Naive thymus-derived CD4-positive, alpha-beta T cell (primary cell): Measurements from ENCODE around the gene PLEKHA8. TPM values are rescaled to one million over a fixed set of nuclear protein-coding genes. Genes with fewer than 3 reads are reported as not detected.
A peak's percentile ranks its signal among the peaks of the same experiment; 100 is the strongest.

Experiments
- ATAC-seq: fragments of 150-1000 bp; cut with Tn5 transposase; 2 replicates; pipeline ENCODE4 v1.10.0; 2021; ENCODE audit warnings: mild to moderate bottlenecking, moderate library complexity
- CTCF ChIA-PET: fragments of 350-600 bp; sonication (Branson Sonifier 250); formaldehyde crosslinking; loops from one replicate; lab custom pipeline; 2021; ENCODE audit warnings: antibody characterized with exemption; lab: Charles Lee
- POLR2A ChIA-PET: fragments of 350-600 bp; sonication (Branson Sonifier 250); formaldehyde crosslinking; loops from one replicate; lab custom pipeline; 2021; ENCODE audit warnings: antibody characterized with exemption, inconsistent platforms; lab: Charles Lee
- DNase-seq, 9 donors: peaks; one replicate each; pipeline versions ENCODE4 v3.0.0 to v3.0.0-alpha.2; 2020 to 2022; ENCODE audit warnings: mixed read lengths in 1 of 9
- H3K27ac ChIP-seq: one replicate; pipeline ENCODE4 v1.7.0; 2013; ENCODE audit warnings: mild to moderate bottlenecking, low read depth, low read length, moderate library complexity
- H3K27me3 ChIP-seq, 2 donors: one replicate each; pipeline ENCODE4 v1.7.0; 2013; ENCODE audit warnings: low read length in 2 of 2, mild to moderate bottlenecking in 2 of 2, moderate library complexity in 2 of 2; ENCODE audit not compliant: control insufficient read depth in 2 of 2, insufficient read depth in 2 of 2
- H3K36me3 ChIP-seq, 3 experiments: 1 replicate in 2 of 3; 2 replicates in 1 of 3; pipeline ENCODE4 v1.7.0; 2013; ENCODE audit warnings: low read length in 3 of 3, mild to moderate bottlenecking in 3 of 3, moderate library complexity in 1 of 3; ENCODE audit not compliant: insufficient read depth in 3 of 3, control insufficient read depth in 2 of 3
- H3K4me1 ChIP-seq, 2 donors: one replicate each; pipeline ENCODE4 v1.7.0; 2013; ENCODE audit warnings: low read length in 2 of 2, mild to moderate bottlenecking in 2 of 2, moderate library complexity in 1 of 2; ENCODE audit not compliant: control insufficient read depth in 2 of 2, insufficient read depth in 2 of 2
- H3K4me3 ChIP-seq: 2 replicates; pipeline ENCODE4 v1.7.0; 2013; ENCODE audit warnings: mild to moderate bottlenecking, low read length
- H3K9me3 ChIP-seq, 3 experiments: 1 replicate in 2 of 3; 2 replicates in 1 of 3; pipeline ENCODE4 v1.7.0; 2013; ENCODE audit warnings: low read length in 3 of 3; ENCODE audit not compliant: control insufficient read depth in 2 of 3
- H3K27ac Mint-ChIP-seq, 9 donors: one replicate each; pipeline ENCODE4 v1.8.0; 2020 to 2022; ENCODE audit warnings: mixed read lengths in 9 of 9, mild to moderate bottlenecking in 8 of 9, moderate library complexity in 5 of 9, inconsistent platforms in 2 of 9
- H3K27me3 Mint-ChIP-seq, 5 donors: one replicate each; pipeline ENCODE4 v1.8.0; 2021 to 2022; ENCODE audit warnings: mixed read lengths in 5 of 5, mild to moderate bottlenecking in 1 of 5
- H3K36me3 Mint-ChIP-seq, 5 donors: one replicate each; pipeline ENCODE4 v1.8.0; 2020 to 2022; ENCODE audit warnings: mixed read lengths in 5 of 5, mild to moderate bottlenecking in 3 of 5, inconsistent platforms in 1 of 5
- H3K4me1 Mint-ChIP-seq, 7 donors: one replicate each; pipeline ENCODE4 v1.8.0; 2020 to 2022; ENCODE audit warnings: mixed read lengths in 7 of 7, mild to moderate bottlenecking in 3 of 7, inconsistent platforms in 1 of 7
- H3K4me3 Mint-ChIP-seq, 10 donors: one replicate each; pipeline ENCODE4 v1.8.0; 2020 to 2022; ENCODE audit warnings: mild to moderate bottlenecking in 10 of 10, mixed read lengths in 10 of 10, moderate library complexity in 6 of 10, inconsistent platforms in 2 of 10
- H3K9me3 Mint-ChIP-seq, 11 donors: one replicate each; pipeline ENCODE4 v1.8.0; 2020 to 2022; ENCODE audit warnings: mixed read lengths in 11 of 11, mild to moderate bottlenecking in 4 of 11, inconsistent platforms in 1 of 11, moderate library complexity in 1 of 11
- intact Hi-C, 2 donors: fragments of 100-400 bp; cut with micrococcal nuclease; formaldehyde crosslinking; loops; one replicate each; pipeline ENCODE4 v1.15.1; 2023
- polyA plus RNA-seq, 2 donors: library from polyadenylated mRNA; unstranded; fragments of 300-500 nt; fragmentation: Illumina TruSeq; gene quantifications; one replicate each; pipeline ENCODE4 v1.2.3, GENCODE V29; 2021
- total RNA-seq, 6 experiments: library from RNA in 5 of 6; stranded (reverse) in 5 of 6; gene quantifications; 1 replicate in 5 of 6; 2 replicates in 1 of 6; pipeline ENCODE4 v1.2.3 and lab custom pipeline; 2021 to 2026

PLEKHA8 gene
- total and polyA plus RNA-seq, 7 experiments from 2014 or later, result 3.3 to 14.1 (median 8.4) TPM

GRCh38 chr7:30136743-30137485, 108.7 kb downstream of the PLEKHA8 start:
- intact Hi-C loops, result loop anchor here in 1 of 2 donors (5.0 to 10.0 kb wide), 3 partner anchors 208 to 455 kb away; partner anchors contain the start of genes GARS1 and GGCT
- no peak for ATAC-seq
- Histone ChIP-seq H3K36me3 (peaks cover 0 to 5% (median 0%) of the 10 kb centered on the region in 3 experiments), H3K9me3 (no peaks in the 10 kb centered on the region), H3K4me3 (no peak overlapping the region), H3K27ac (no peak overlapping the region), H3K27me3 (no peaks in the 10 kb centered on the region), H3K4me1 (peaks cover 0 to 8% of the 10 kb centered on the region in 2 donors)
- Mint-ChIP-seq H3K4me3 (peak overlapping the region in 9 of 10 donors; percentile 54 to 95 (median 93)), H3K36me3 (no peaks in the 10 kb centered on the region), H3K27ac (peak overlapping the region in 5 of 9 donors; percentile 16 to 71 (median 54)), H3K27me3 (peaks cover 0 to 38% (median 0%) of the 10 kb centered on the region in 5 donors), H3K9me3 (no peaks in the 10 kb centered on the region), H3K4me1 (peaks cover 4 to 16% (median 6%) of the 10 kb centered on the region in 7 donors)
- no peak for DNase-seq
- ChIA-PET CTCF (interaction anchor here (0.5 kb wide), 1 partner anchor 214 kb away, joined by 3 read pairs; no protein-coding TSS in a partner anchor), POLR2A (interaction anchor here (1.1 to 1.6 kb wide), 4 partner anchors 10 to 214 kb away, joined by 3 to 6 read pairs (median 4); no protein-coding TSS in a partner anchor)

- intact Hi-C loops, result loop anchor here in 1 of 2 donors (5.0 to 10.0 kb wide), 3 partner anchors 205 to 452 kb away; partner anchors contain the start of genes GARS1 and GGCT
Observed at GRCh38 chr7:30139836-30140384, 111.7 kb downstream of the PLEKHA8 start.

GRCh38 chr7:30140456-30140855, 112.2 kb downstream of the PLEKHA8 start:
- no peak overlapping the region for H3K4me3 Mint-ChIP-seq
- no peaks in the 10 kb centered on the region for H3K9me3 Mint-ChIP-seq
- Histone ChIP-seq H3K4me1 (peaks cover 0 to 3% of the 10 kb centered on the region in 2 donors), H3K36me3 (peaks cover 0 to 4% (median 0%) of the 10 kb centered on the region in 3 experiments), H3K27me3 (no peaks in the 10 kb centered on the region), H3K4me3 (no peak overlapping the region), H3K9me3 (no peaks in the 10 kb centered on the region), H3K27ac (no peak overlapping the region)
- intact Hi-C loops, result no loop called here
- POLR2A ChIA-PET, result no interaction called here
- peaks cover 0 to 12% (median 6%) of the 10 kb centered on the region in 7 donors for H3K4me1 Mint-ChIP-seq
- H3K27ac Mint-ChIP-seq, result no peak overlapping the region
- ATAC-seq, result no peak
- CTCF ChIA-PET, result no interaction called here
- no peak for DNase-seq
- no peaks in the 10 kb centered on the region for H3K36me3 Mint-ChIP-seq
- peaks cover 0 to 12% (median 0%) of the 10 kb centered on the region in 5 donors for H3K27me3 Mint-ChIP-seq

More at GRCh38 chr7:30139836-30140384, 111.7 kb downstream of the PLEKHA8 start:
- Mint-ChIP-seq H3K27ac (no peak overlapping the region), H3K36me3 (no peaks in the 10 kb centered on the region), H3K4me1 (peaks cover 0 to 12% (median 6%) of the 10 kb centered on the region in 7 donors), H3K9me3 (no peaks in the 10 kb centered on the region), H3K4me3 (no peak overlapping the region), H3K27me3 (peaks cover 0 to 12% (median 0%) of the 10 kb centered on the region in 5 donors)
- POLR2A ChIA-PET, result no interaction called here
- no peaks in the 10 kb centered on the region for H3K9me3 ChIP-seq
- peaks cover 0 to 5% (median 0%) of the 10 kb centered on the region in 3 experiments for H3K36me3 ChIP-seq
- H3K27ac ChIP-seq, result no peak overlapping the region
- H3K27me3 ChIP-seq, result no peaks in the 10 kb centered on the region
- no peak overlapping the region for H3K4me3 ChIP-seq
- CTCF ChIA-PET, result no interaction called here
- ATAC-seq, result no peak
- DNase-seq, result no peak
- peaks cover 0 to 3% of the 10 kb centered on the region in 2 donors for H3K4me1 ChIP-seq

GRCh38 chr7:30142710-30143109, 114.5 kb downstream of the PLEKHA8 start:
- no peak overlapping the region for H3K27ac ChIP-seq
- no peak overlapping the region for H3K27ac Mint-ChIP-seq
- H3K27me3 ChIP-seq, result no peaks in the 10 kb centered on the region
- no peaks in the 10 kb centered on the region for H3K36me3 Mint-ChIP-seq
- H3K4me1 Mint-ChIP-seq, result peaks cover 0 to 12% (median 4%) of the 10 kb centered on the region in 7 donors
- intact Hi-C loops, result no loop called here
- H3K4me3 ChIP-seq, result no peak overlapping the region
- H3K4me1 ChIP-seq, result no peaks in the 10 kb centered on the region
- H3K9me3 Mint-ChIP-seq, result no peaks in the 10 kb centered on the region
- no peak for DNase-seq
- ATAC-seq, result no peak
- ChIA-PET CTCF (no interaction called here), POLR2A (no interaction called here)
- no peak overlapping the region for H3K4me3 Mint-ChIP-seq
- peaks cover 0 to 2% (median 0%) of the 10 kb centered on the region in 5 donors for H3K27me3 Mint-ChIP-seq
- no peaks in the 10 kb centered on the region for H3K36me3 ChIP-seq
- H3K9me3 ChIP-seq, result no peaks in the 10 kb centered on the region

- DNase-seq, result no peak
- Mint-ChIP-seq H3K9me3 (no peaks in the 10 kb centered on the region), H3K36me3 (peaks cover 0 to 2% (median 0%) of the 10 kb centered on the region in 5 donors), H3K4me3 (no peak overlapping the region), H3K4me1 (peaks cover 0 to 11% (median 4%) of the 10 kb centered on the region in 7 donors), H3K27ac (peak overlapping the region in 1 of 9 donors; percentile 6), H3K27me3 (no peaks in the 10 kb centered on the region)
- no peaks in the 10 kb centered on the region for H3K9me3 ChIP-seq
- no peak overlapping the region for H3K27ac ChIP-seq
- H3K4me1 ChIP-seq, result peaks cover 0 to 6% of the 10 kb centered on the region in 2 donors
- ATAC-seq, result no peak
- H3K36me3 ChIP-seq, result no peaks in the 10 kb centered on the region
- CTCF ChIA-PET, result no interaction called here
- intact Hi-C loops, result no loop called here
- POLR2A ChIA-PET, result interaction anchor here (1.1 kb wide), 2 partner anchors 9 to 14 kb away, joined by 3 to 4 read pairs; partner anchors contain the start of gene MTURN
- H3K4me3 ChIP-seq, result no peak overlapping the region
- no peaks in the 10 kb centered on the region for H3K27me3 ChIP-seq
Observed at GRCh38 chr7:30143748-30144251, 115.6 kb downstream of the PLEKHA8 start.

GRCh38 chr7:30144657-30145306, 116.6 kb downstream of the PLEKHA8 start:
- no peak for DNase-seq
- H3K27me3 Mint-ChIP-seq, result no peaks in the 10 kb centered on the region
- Histone ChIP-seq H3K27me3 (no peaks in the 10 kb centered on the region), H3K4me3 (no peak overlapping the region), H3K27ac (no peak overlapping the region), H3K36me3 (no peaks in the 10 kb centered on the region), H3K9me3 (no peaks in the 10 kb centered on the region), H3K4me1 (peaks cover 0 to 14% of the 10 kb centered on the region in 2 donors)
- intact Hi-C loops, result no loop called here
- ChIA-PET CTCF (no interaction called here), POLR2A (interaction anchor here (1.1 to 1.2 kb wide), 2 partner anchors 10 to 13 kb away, joined by 3 to 4 read pairs; partner anchors contain the start of gene MTURN)
- H3K36me3 Mint-ChIP-seq, result peaks cover 0 to 2% (median 0%) of the 10 kb centered on the region in 5 donors
- H3K27ac Mint-ChIP-seq, result peak overlapping the region in 1 of 9 donors; percentile 39
- H3K4me3 Mint-ChIP-seq, result no peak overlapping the region
- no peak for ATAC-seq
- H3K9me3 Mint-ChIP-seq, result no peaks in the 10 kb centered on the region
- H3K4me1 Mint-ChIP-seq, result peaks cover 0 to 15% (median 4%) of the 10 kb centered on the region in 7 donors
